ENCODE data around the gene F3.

DNA sequence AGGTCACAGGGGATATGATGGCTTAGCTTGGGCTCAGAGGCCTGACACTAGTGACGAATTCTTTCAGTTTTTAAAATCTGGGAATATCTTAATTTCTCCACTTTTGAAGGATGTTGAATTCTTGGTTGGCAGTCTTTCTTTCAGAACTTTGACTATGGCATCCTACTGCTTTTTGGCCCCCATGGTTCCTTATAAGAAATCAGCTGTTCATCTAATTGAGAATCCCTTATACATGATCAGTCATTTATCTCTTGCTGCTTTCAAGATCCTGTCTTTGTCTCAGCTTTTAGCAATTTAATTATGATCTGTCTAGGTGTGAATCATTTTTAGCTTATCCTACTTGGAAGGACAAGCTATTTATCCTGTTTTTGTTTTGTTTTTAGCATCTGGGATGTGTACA is 31.2 kb upstream of the F3 start:
- TF ChIP-seq, protein P1, sequence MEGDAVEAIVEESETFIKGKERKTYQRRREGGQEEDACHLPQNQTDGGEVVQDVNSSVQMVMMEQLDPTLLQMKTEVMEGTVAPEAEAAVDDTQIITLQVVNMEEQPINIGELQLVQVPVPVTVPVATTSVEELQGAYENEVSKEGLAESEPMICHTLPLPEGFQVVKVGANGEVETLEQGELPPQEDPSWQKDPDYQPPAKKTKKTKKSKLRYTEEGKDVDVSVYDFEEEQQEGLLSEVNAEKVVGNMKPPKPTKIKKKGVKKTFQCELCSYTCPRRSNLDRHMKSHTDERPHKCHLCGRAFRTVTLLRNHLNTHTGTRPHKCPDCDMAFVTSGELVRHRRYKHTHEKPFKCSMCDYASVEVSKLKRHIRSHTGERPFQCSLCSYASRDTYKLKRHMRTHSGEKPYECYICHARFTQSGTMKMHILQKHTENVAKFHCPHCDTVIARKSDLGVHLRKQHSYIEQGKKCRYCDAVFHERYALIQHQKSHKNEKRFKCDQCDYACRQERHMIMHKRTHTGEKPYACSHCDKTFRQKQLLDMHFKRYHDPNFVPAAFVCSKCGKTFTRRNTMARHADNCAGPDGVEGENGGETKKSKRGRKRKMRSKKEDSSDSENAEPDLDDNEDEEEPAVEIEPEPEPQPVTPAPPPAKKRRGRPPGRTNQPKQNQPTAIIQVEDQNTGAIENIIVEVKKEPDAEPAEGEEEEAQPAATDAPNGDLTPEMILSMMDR (IDR thresholded peaks at IDR 0.05 in 4 of 5, conservative IDR thresholded peaks at IDR 0.05 in 1 of 5) = no peak
- TF ChIP-seq POLR2A (IDR thresholded peaks at IDR 0.05) = no peak

Measured in gastrocnemius medialis (tissue), 4 donors.